Natural killer cell (primary cell): ENCODE results near the gene FMC1. TPM values are rescaled to one million over a fixed set of nuclear protein-coding genes. Genes with fewer than 3 reads are reported as not detected.

Experiments
- ATAC-seq, 3 donors: fragments of 150-1000 bp in 2 of 3; fragments of 200-7000 bp in 1 of 3; cut with Tn5 transposase; 1 replicate in 1 of 3; 2 replicates in 2 of 3; pipeline ENCODE4 v1.10.0; 2021; ENCODE audit warnings: mild to moderate bottlenecking in 2 of 3, moderate library complexity in 2 of 3
- DNase-seq, 2 donors: peaks; one replicate each; pipeline versions ENCODE4 v3.0.0 to v3.0.0-alpha.2; 2013 to 2021; ENCODE audit warnings: mixed read lengths in 1 of 2
- H3K27ac ChIP-seq: one replicate; pipeline ENCODE4 v1.5.1; 2013; ENCODE audit warnings: mild to moderate bottlenecking, low read length
- H3K27me3 ChIP-seq: one replicate; pipeline ENCODE4 v1.6.1; 2013; ENCODE audit warnings: low read length; ENCODE audit not compliant: control insufficient read depth, insufficient read depth
- H3K36me3 ChIP-seq: one replicate; pipeline ENCODE4 v1.6.1; 2013; ENCODE audit warnings: low read length; ENCODE audit not compliant: control insufficient read depth, insufficient read depth
- H3K4me1 ChIP-seq: one replicate; pipeline ENCODE4 v1.6.1; 2013; ENCODE audit warnings: low read length; ENCODE audit not compliant: control insufficient read depth, insufficient read depth
- H3K4me3 ChIP-seq: one replicate; pipeline ENCODE4 v1.5.1; 2013; ENCODE audit warnings: low read length
- H3K9me3 ChIP-seq: one replicate; pipeline ENCODE4 v1.6.1; 2013; ENCODE audit warnings: low read length; ENCODE audit not compliant: control insufficient read depth, insufficient read depth
- H3K27ac Mint-ChIP-seq, 2 donors: one replicate each; pipeline ENCODE4 v1.8.0; 2022; ENCODE audit warnings: mild to moderate bottlenecking in 2 of 2, mixed read lengths in 2 of 2, moderate library complexity in 1 of 2
- H3K27me3 Mint-ChIP-seq, 2 donors: one replicate each; pipeline ENCODE4 v1.8.0; 2022; ENCODE audit warnings: low read depth in 2 of 2, mixed read lengths in 2 of 2
- H3K36me3 Mint-ChIP-seq: one replicate; pipeline ENCODE4 v1.8.0; 2022; ENCODE audit warnings: mixed read lengths
- H3K4me1 Mint-ChIP-seq, 2 donors: one replicate each; pipeline ENCODE4 v1.8.0; 2022; ENCODE audit warnings: mixed read lengths in 2 of 2
- H3K4me3 Mint-ChIP-seq: one replicate; pipeline ENCODE4 v1.8.0; 2022; ENCODE audit warnings: mild to moderate bottlenecking, moderate library complexity, mixed read lengths
- H3K9me3 Mint-ChIP-seq, 2 donors: one replicate each; pipeline ENCODE4 v1.8.0; 2022; ENCODE audit warnings: mixed read lengths in 2 of 2
- CTCF ChIP-seq: fragments of 200-600 bp; IDR thresholded peaks from one replicate; pipeline ENCODE4 v1.8.0; 2022; ENCODE audit warnings: antibody characterized with exemption
- WGBS: methylation state at CpG from one replicate; pipeline ENCODE4 v1.1.7; 2013; ENCODE audit warnings: missing lambda C conversion rate; ENCODE audit not compliant: insufficient coverage; 5-methylcytosine and 5-hydroxymethylcytosine counted together
- intact Hi-C: fragments of 100-400 bp; cut with micrococcal nuclease; formaldehyde crosslinking; loops from one replicate; pipeline ENCODE4 v1.14.2; 2022
- total RNA-seq, 4 donors: library from RNA; stranded (reverse); fragments of 120-200 nt in 1 of 4; gene quantifications; one replicate each; pipeline versions ENCODE4 v1.2.3 to v1.2.4, GENCODE V29; 2013 to 2022

Gene FMC1
- total RNA-seq, 3 donors from 2014 or later (not counting 1 experiment from before 2014, with no cell fraction given): 5.1 to 7.2 (median 6.9) TPM

DNA sequence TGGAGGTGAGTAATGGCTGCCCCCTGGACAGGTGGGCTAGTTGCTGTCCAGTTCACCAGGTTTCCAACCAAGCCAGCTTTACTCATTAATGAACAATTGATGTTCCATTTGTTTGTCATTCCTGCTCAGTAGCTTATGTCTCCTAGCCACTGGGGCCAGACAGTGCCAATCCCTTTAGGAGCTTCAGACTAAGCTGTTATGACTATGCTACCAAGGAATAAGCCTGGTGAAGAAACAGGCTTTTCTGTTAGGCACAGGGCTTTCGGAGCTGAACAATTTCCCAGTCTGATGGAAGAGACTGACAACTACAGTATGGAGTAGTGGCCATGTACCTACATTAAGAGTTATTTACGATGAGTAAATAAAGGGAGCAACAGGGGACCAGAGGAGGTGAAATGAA lies 2.1 kb upstream of the FMC1 start:
- intact Hi-C loops: no loop called here
- peaks cover 11% of the 10 kb centered on the region for H3K36me3 Mint-ChIP-seq
- peak in 1 of 2 donors; percentile 20 for DNase-seq
- H3K9me3 Mint-ChIP-seq: peaks cover 2 to 8% of the 10 kb centered on the region in 2 donors
- 97% methylated on average over 2 of the region's 2 CpGs for WGBS
- H3K4me3 Mint-ChIP-seq: peak overlapping the region; percentile 98
- Histone ChIP-seq H3K36me3 (no peaks in the 10 kb centered on the region), H3K9me3 (peaks cover 4% of the 10 kb centered on the region), H3K4me3 (no peak overlapping the region), H3K27ac (no peak overlapping the region), H3K27me3 (no peaks in the 10 kb centered on the region), H3K4me1 (peaks cover 15% of the 10 kb centered on the region)
- peaks cover 28 to 31% of the 10 kb centered on the region in 2 donors for H3K4me1 Mint-ChIP-seq
- peak overlapping the region; percentile 100 for H3K27ac Mint-ChIP-seq
- no peak for ATAC-seq
- no peak for TF ChIP-seq CTCF
- H3K27me3 Mint-ChIP-seq: peaks cover 8 to 9% of the 10 kb centered on the region in 2 donors

DNA sequence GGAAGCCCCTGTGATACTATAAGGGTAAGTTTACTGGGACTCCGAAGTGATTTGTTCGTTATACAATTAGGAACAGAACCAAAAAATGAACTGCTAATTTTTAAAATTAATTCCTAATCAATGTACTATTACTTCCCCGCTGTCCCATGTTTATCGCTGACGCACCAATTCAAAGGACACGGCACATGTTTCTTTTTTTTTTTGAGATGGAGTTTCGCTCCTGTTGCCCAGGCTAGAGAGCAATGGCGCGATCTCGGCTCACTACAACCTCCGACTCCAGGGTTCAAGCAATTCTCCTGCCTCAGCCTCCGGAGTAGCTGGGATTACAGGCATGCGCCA lies 1.5 kb upstream of the FMC1 start:
- peaks cover 11% of the 10 kb centered on the region for H3K36me3 Mint-ChIP-seq
- H3K4me3 ChIP-seq: peak overlapping the region; percentile 89

DNA sequence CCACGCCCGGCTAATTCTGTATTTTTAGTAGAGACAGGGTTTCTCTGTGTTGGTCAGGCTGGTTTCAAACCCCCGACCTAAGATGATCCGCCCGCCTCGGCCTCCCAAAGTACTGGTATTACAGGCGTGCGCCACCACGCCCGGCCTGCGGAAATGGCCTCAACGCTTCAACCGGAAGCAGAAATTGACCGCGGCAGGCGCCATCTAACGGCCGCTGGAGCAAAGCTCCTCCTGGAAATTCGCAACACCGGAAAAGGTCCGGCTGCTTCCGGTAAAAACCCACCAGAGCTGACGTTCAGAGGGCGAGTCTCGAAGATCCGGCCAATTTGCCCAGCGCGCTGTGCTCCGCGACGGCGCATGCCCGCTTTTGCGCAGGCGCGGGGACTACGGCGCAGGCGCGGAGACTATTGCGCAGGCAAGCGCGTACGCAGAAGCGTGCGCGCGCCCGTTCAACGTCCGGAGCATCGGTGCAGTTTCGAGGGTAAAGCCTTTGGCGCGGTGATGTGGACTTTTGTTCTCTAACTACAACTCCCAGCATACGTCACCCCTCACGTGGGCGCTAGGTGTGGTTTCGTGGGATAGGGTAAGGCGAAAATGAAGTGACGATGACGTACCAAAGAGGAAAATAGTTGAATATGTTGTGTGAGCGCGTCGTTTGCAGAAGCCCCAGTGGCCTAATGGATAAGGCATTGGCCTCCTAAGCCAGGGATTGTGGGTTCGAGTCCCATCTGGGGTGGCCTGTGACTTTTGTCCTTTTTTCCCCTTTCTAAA lies 915 bp upstream of the FMC1 start:
- peaks cover 28 to 31% of the 10 kb centered on the region in 2 donors for H3K4me1 Mint-ChIP-seq
- no peak for TF ChIP-seq CTCF
- intact Hi-C loops: loop anchor here (1.0 to 2.0 kb wide), 4 partner anchors 19 to 837 kb away; partner anchors contain the start of genes KDM7A, LUC7L2, UBN2 and ZC3HAV1
- peaks cover 4 to 8% of the 10 kb centered on the region in 2 donors for H3K27me3 Mint-ChIP-seq
- Histone ChIP-seq H3K36me3 (no peaks in the 10 kb centered on the region), H3K9me3 (peaks cover 4% of the 10 kb centered on the region), H3K4me3 (peak overlapping the region; percentile 89), H3K27me3 (no peaks in the 10 kb centered on the region), H3K4me1 (peaks cover 15% of the 10 kb centered on the region), H3K27ac (peak overlapping the region; percentile 98)
- peak overlapping the region; percentile 98 for H3K4me3 Mint-ChIP-seq
- peak; percentile 73 to 91 (median 81) for ATAC-seq
- 2% methylated on average over 61 of the region's 66 CpGs for WGBS
- DNase-seq: peak; percentile 94 to 100
- H3K36me3 Mint-ChIP-seq: peaks cover 11% of the 10 kb centered on the region
- H3K9me3 Mint-ChIP-seq: peaks cover 2 to 8% of the 10 kb centered on the region in 2 donors
- peak overlapping the region; percentile 100 for H3K27ac Mint-ChIP-seq

More for the DNA sequence above, 1.5 kb upstream of the FMC1 start:
- Histone ChIP-seq H3K27me3 (no peaks in the 10 kb centered on the region), H3K9me3 (peaks cover 4% of the 10 kb centered on the region), H3K27ac (peak overlapping the region; percentile 98), H3K36me3 (no peaks in the 10 kb centered on the region), H3K4me1 (peaks cover 15% of the 10 kb centered on the region)
- H3K27ac Mint-ChIP-seq: peak overlapping the region; percentile 100
- DNase-seq (no peak), ATAC-seq (no peak)
- 92% methylated on average over 13 of the region's 13 CpGs for WGBS
- H3K27me3 Mint-ChIP-seq: peaks cover 8% of the 10 kb centered on the region in 2 donors
- H3K4me1 Mint-ChIP-seq: peaks cover 28 to 31% of the 10 kb centered on the region in 2 donors
- H3K9me3 Mint-ChIP-seq: peaks cover 2 to 8% of the 10 kb centered on the region in 2 donors
- H3K4me3 Mint-ChIP-seq: peak overlapping the region; percentile 98
- intact Hi-C loops: loop anchor here (1.0 to 2.0 kb wide), 4 partner anchors 20 to 837 kb away; partner anchors contain the start of genes KDM7A, LUC7L2, UBN2 and ZC3HAV1
- no peak for TF ChIP-seq CTCF
